ENCODE data around the gene NHEJ1.

DNA sequence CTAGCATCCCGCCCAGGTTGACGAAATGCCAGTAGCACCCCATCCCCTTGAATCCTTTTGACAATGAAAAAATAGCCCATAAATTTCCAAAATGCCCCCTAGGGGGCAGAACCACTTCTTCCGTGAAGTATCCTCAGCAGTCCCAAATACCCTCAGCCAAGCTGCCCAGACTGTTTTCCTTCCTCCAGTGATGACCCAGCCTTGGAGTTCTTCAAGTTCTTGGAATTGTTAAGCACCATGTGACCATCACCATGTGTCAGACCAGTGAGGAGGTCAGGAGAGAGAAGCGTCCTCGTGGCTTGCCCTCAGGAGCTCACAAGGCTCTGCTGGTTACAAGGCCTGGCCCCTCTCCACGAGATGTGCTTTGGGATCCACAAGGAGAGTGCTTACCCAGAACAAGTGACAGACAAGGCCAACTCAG is 10.6 kb upstream of the NHEJ1 start:
- TF ChIP-seq GATA2 (IDR thresholded peaks at IDR 0.05; ENCODE audit: low read depth, low read length) (no peak), GATA3 (IDR thresholded peaks at IDR 0.05; ENCODE audit: low read depth, low read length) (no peak)

Measured in SH-SY5Y (cell line).